NCI-H1436 treated with DMSO at 0.1 percent for 48 hours (cell line): ENCODE data around the gene TEPSIN.

ENCODE experiments used
- DNase-seq: peaks from one replicate; lab custom pipeline; 2025; lab: John Stamatoyannopoulos, UW

Gene TEPSIN

GRCh38 chr17:81197409-81197795, 41.5 kb downstream of the TEPSIN start:
- no peak for DNase-seq

- DNase-seq: no peak
These were observed 42.1 kb downstream of the TEPSIN start for GRCh38 chr17:81196505-81197408.

GRCh38 chr17:81195941-81196495, 42.8 kb downstream of the TEPSIN start:
- no peak for DNase-seq

- DNase-seq: no peak
These were observed 43.6 kb downstream of the TEPSIN start for GRCh38 chr17:81194941-81195901.

- DNase-seq: no peak
These were observed 44.6 kb downstream of the TEPSIN start for GRCh38 chr17:81194225-81194760.

- DNase-seq: no peak
These were observed 45.2 kb downstream of the TEPSIN start for GRCh38 chr17:81193470-81194224.

- no peak for DNase-seq
These were observed 45.8 kb downstream of the TEPSIN start for GRCh38 chr17:81193051-81193410.

GRCh38 chr17:81192386-81193050, 46.3 kb downstream of the TEPSIN start:
- DNase-seq: no peak

GRCh38 chr17:81191646-81192045, 47.2 kb downstream of the TEPSIN start:
- no peak for DNase-seq

- no peak for DNase-seq
These were observed 47.7 kb downstream of the TEPSIN start for GRCh38 chr17:81191116-81191515.

GRCh38 chr17:81190591-81190990, 48.3 kb downstream of the TEPSIN start:
- DNase-seq: no peak

GRCh38 chr17:81189670-81190530, 49.0 kb downstream of the TEPSIN start:
- DNase-seq: no peak

GRCh38 chr17:81189016-81189415, 49.8 kb downstream of the TEPSIN start:
- DNase-seq: no peak

GRCh38 chr17:81188491-81188840, 50.4 kb downstream of the TEPSIN start:
- no peak for DNase-seq

- no peak for DNase-seq
These were observed 51.0 kb downstream of the TEPSIN start for GRCh38 chr17:81187586-81188490.

GRCh38 chr17:81187120-81187519, 51.7 kb downstream of the TEPSIN start:
- no peak for DNase-seq

GRCh38 chr17:81186203-81186602, 52.7 kb downstream of the TEPSIN start:
- DNase-seq: no peak

- no peak for DNase-seq
These were observed 54.3 kb downstream of the TEPSIN start for GRCh38 chr17:81184555-81184954.

- DNase-seq: no peak
These were observed 55.0 kb downstream of the TEPSIN start for GRCh38 chr17:81183807-81184206.
